HCT116 (cell line): Measurements from ENCODE around the gene COPS9. TPM values are rescaled to one million over a fixed set of nuclear protein-coding genes. Genes with fewer than 3 reads are reported as not detected.

ENCODE experiments used
- ATAC-seq: fragments of 200-7000 bp; cut with Tn5 transposase; 2 replicates; pipeline ENCODE4 v1.9.1; 2020; ENCODE audit warnings: mild to moderate bottlenecking, moderate library complexity
- BruUV-seq: library from RNA; stranded (reverse); fragments of 400-500 nt; replicated peaks from 2 replicates; lab custom pipeline; 2021; lab: Mats Ljungman, UMichigan
- CTCF ChIA-PET: fragments of 300-600 bp; sonication (Branson Sonifier 250); formaldehyde crosslinking; loops from one replicate; lab custom pipeline; 2021; ENCODE audit warnings: antibody characterized with exemption; lab: Charles Lee
- POLR2A ChIA-PET: fragments of 300-600, 350-600 bp; sonication (Branson Sonifier 250); formaldehyde crosslinking; loops from one replicate; lab custom pipeline; 2021; ENCODE audit warnings: antibody characterized with exemption; lab: Charles Lee
- RAD21 ChIA-PET, 2 experiments: fragments of 300-600 bp; sonication (Branson Sonifier 250); formaldehyde crosslinking; loops; one replicate each; lab custom pipeline; 2023; ENCODE audit warnings: low total read pairs in 2 of 2; ENCODE audit not compliant: uncharacterized antibody in 2 of 2, unreplicated experiment in 2 of 2, low non-redundant PET in 1 of 2; lab: Charles Lee
- DNase-seq: peaks from one replicate; pipeline ENCODE4 v3.0.0-alpha.2; 2010; ENCODE audit warnings: low read depth, low spot score
- H2AFZ ChIP-seq: fragments of 200-600 bp; shearing (Covaris generic), sonication (generic); 2 replicates; pipeline ENCODE4 v1.6.1; 2017; ENCODE audit warnings: low read depth, mixed run types, mixed read lengths, antibody characterized with exemption, low read length; ENCODE audit not compliant: poor library complexity, severe bottlenecking
- H3K27ac ChIP-seq: 2 replicates; pipeline ENCODE4 v1.5.1; 2012; ENCODE audit warnings: low read depth, low read length
- H3K27me3 ChIP-seq: fragments of 200-600 bp; sonication (generic); 2 replicates; pipeline ENCODE4 v1.6.1; 2016; ENCODE audit warnings: mixed run types, low read length, mixed read lengths; ENCODE audit not compliant: insufficient read depth
- H3K36me3 ChIP-seq, 2 experiments: fragments of 200-500 bp in 1 of 2; fragments of 200-600 bp in 1 of 2; sonication (Bioruptor generic) in 1 of 2; sonication (generic) in 1 of 2; 2 replicates each; pipeline versions ENCODE4 v1.5.1 to v1.6.1; 2014 to 2016; ENCODE audit warnings: low read length in 2 of 2, inconsistent platforms in 1 of 2, mixed read lengths in 1 of 2, mixed run types in 1 of 2; ENCODE audit not compliant: insufficient read depth in 2 of 2, control insufficient read depth in 1 of 2
- H3K4me1 ChIP-seq, 2 experiments: fragments of 200-600 bp in 1 of 2; sonication (generic) in 1 of 2; 2 replicates each; pipeline versions ENCODE4 v1.5.1 to v1.6.1; 2012 to 2017; ENCODE audit warnings: low read length in 2 of 2, inconsistent platforms in 1 of 2, mild to moderate bottlenecking in 1 of 2, mixed read lengths in 1 of 2, mixed run types in 1 of 2, moderate library complexity in 1 of 2; ENCODE audit not compliant: insufficient read depth in 2 of 2, control insufficient read depth in 1 of 2
- H3K4me2 ChIP-seq: fragments of 200-600 bp; sonication (generic); 2 replicates; pipeline ENCODE4 v1.6.1; 2017; ENCODE audit warnings: mixed run types, low read length, mixed read lengths
- H3K4me3 ChIP-seq, 2 experiments: fragments of 200-600 bp in 1 of 2; sonication (generic) in 1 of 2; replicated peaks in 1 of 2; 2 replicates each; pipeline ENCODE4 v1.5.1; 2011 to 2016; ENCODE audit warnings: low read length in 2 of 2, control low read depth in 1 of 2, low read depth in 1 of 2, mild to moderate bottlenecking in 1 of 2, mixed read lengths in 1 of 2, mixed run types in 1 of 2
- H3K79me2 ChIP-seq: fragments of 200-600 bp; sonication (generic); 2 replicates; pipeline ENCODE4 v1.6.1; 2017; ENCODE audit warnings: mild to moderate bottlenecking, mixed run types, low read length, moderate library complexity, mixed read lengths; ENCODE audit not compliant: insufficient read depth
- H3K9ac ChIP-seq: fragments of 200-600 bp; sonication (generic); 2 replicates; pipeline ENCODE4 v1.6.1; 2016; ENCODE audit warnings: low read length, mixed read lengths
- H3K9me2 ChIP-seq: fragments of 200-600 bp; sonication (generic), shearing (Covaris generic); 2 replicates; pipeline ENCODE4 v1.6.1; 2017; ENCODE audit warnings: mixed run types, mild to moderate bottlenecking, moderate library complexity; ENCODE audit not compliant: insufficient read depth
- H3K9me3 ChIP-seq, 2 experiments: fragments of 200-500 bp in 1 of 2; fragments of 200-600 bp in 1 of 2; sonication (Bioruptor generic) in 1 of 2; sonication (generic) in 1 of 2; 2 replicates each; pipeline ENCODE4 v1.6.1; 2014 to 2017; ENCODE audit warnings: low read length in 2 of 2, mixed read lengths in 2 of 2, inconsistent platforms in 1 of 2, low read depth in 1 of 2, mild to moderate bottlenecking in 1 of 2, mixed run types in 1 of 2, moderate library complexity in 1 of 2; ENCODE audit not compliant: control insufficient read depth in 1 of 2, insufficient read depth in 1 of 2
- H4K20me1 ChIP-seq: fragments of 200-600 bp; sonication (generic), shearing (Covaris generic); 2 replicates; pipeline ENCODE4 v1.6.1; 2017; ENCODE audit warnings: mixed run types, mild to moderate bottlenecking, moderate library complexity; ENCODE audit not compliant: insufficient read depth
- CEBPB ChIP-seq: IDR thresholded peaks from 2 replicates; pipeline ENCODE4 v1.6.1; 2012; ENCODE audit warnings: low read depth
- EGR1 ChIP-seq: IDR thresholded peaks from 2 replicates; pipeline ENCODE4 v1.6.1; 2012; ENCODE audit warnings: low read depth
- ELF1 ChIP-seq: IDR thresholded peaks from 2 replicates; pipeline ENCODE4 v1.6.1; 2012; ENCODE audit warnings: low read depth, borderline replicate concordance
- EZH2 ChIP-seq: fragments of 200-600 bp; sonication (generic); IDR thresholded peaks from 2 replicates; pipeline ENCODE4 v1.6.1; 2017; ENCODE audit warnings: antibody characterized with exemption, mixed run types
- EZH2phosphoT487 ChIP-seq: fragments of 200-600 bp; IDR thresholded peaks from 2 replicates; pipeline ENCODE4 v1.6.1; 2018; ENCODE audit warnings: antibody characterized with exemption, borderline replicate concordance
- FOSL1 ChIP-seq: IDR thresholded peaks from 2 replicates; pipeline ENCODE4 v1.6.1; 2012; ENCODE audit warnings: low read depth
- MAX ChIP-seq: IDR thresholded peaks from 2 replicates; pipeline ENCODE4 v1.6.1; 2012
- POLR2A ChIP-seq: IDR thresholded peaks from 2 replicates; pipeline ENCODE4 v1.7.0; 2011; ENCODE audit warnings: borderline replicate concordance; ENCODE audit not compliant: insufficient read depth, insufficient read length; ENCODE audit errors: extremely low read depth
- POLR2AphosphoS5 ChIP-seq: IDR thresholded peaks from 2 replicates; pipeline ENCODE4 v1.6.1; 2011; ENCODE audit warnings: mild to moderate bottlenecking, low read depth, low read length, moderate library complexity
- RAD21 ChIP-seq: IDR thresholded peaks from 2 replicates; pipeline ENCODE4 v1.6.1; 2012; ENCODE audit warnings: low read depth, mild to moderate bottlenecking
- REST ChIP-seq: IDR thresholded peaks from 2 replicates; pipeline ENCODE4 v1.6.1; 2012; ENCODE audit warnings: low read depth
- SIN3A ChIP-seq: IDR thresholded peaks from 2 replicates; pipeline ENCODE4 v1.6.1; 2012; ENCODE audit warnings: low read depth
- SP1 ChIP-seq: IDR thresholded peaks from 2 replicates; pipeline ENCODE4 v1.6.1; 2012; ENCODE audit warnings: low read depth
- SRF ChIP-seq: IDR thresholded peaks from 2 replicates; pipeline ENCODE4 v1.6.1; 2012; ENCODE audit warnings: low read depth
- TCF7L2 ChIP-seq: IDR thresholded peaks from 2 replicates; pipeline ENCODE4 v1.7.0; 2011; ENCODE audit warnings: borderline replicate concordance, inconsistent platforms; ENCODE audit not compliant: insufficient read depth, insufficient read length; ENCODE audit errors: extremely low read depth
- ZBTB33 ChIP-seq: IDR thresholded peaks from 2 replicates; pipeline ENCODE4 v1.6.1; 2011; ENCODE audit warnings: mild to moderate bottlenecking, low read length, moderate library complexity; ENCODE audit not compliant: insufficient replicate concordance; ENCODE audit errors: extremely low read depth
- ZFX ChIP-seq: fragments of 450-650 bp; IDR thresholded peaks from 2 replicates; pipeline ENCODE4 v1.6.1; 2017
- intact Hi-C: fragments of 100-400 bp; cut with micrococcal nuclease; formaldehyde crosslinking; loops from 2 replicates; pipeline ENCODE4 v1.10.0; 2022
- total RNA-seq: library from RNA; stranded (reverse); gene quantifications from one replicate; pipeline ENCODE4 v1.2.1, GENCODE V29; 2021; ENCODE audit not compliant: unreplicated experiment

COPS9 gene
- total RNA-seq, 1 experiment from 2014 or later: 111 TPM

GRCh38 chr2:240147382-240147781 is 11.3 kb upstream of the COPS9 start:
- Histone ChIP-seq H3K27me3 (no peaks in the 10 kb centered on the region), H3K9ac (no peak overlapping the region), H3K36me3 (no peaks in the 10 kb centered on the region), H3K27ac (no peak overlapping the region), H3K4me1 (peaks cover 0 to 8% of the 10 kb centered on the region in 2 experiments; a peak in 1 of 4 replicates), H3K9me3 (peaks cover 0 to 2% of the 10 kb centered on the region in 2 experiments; a peak in 1 of 4 replicates), H4K20me1 (no peaks in the 10 kb centered on the region), H3K4me3 (no peak overlapping the region), H3K79me2 (no peaks in the 10 kb centered on the region), H2AFZ (no peak overlapping the region), H3K9me2 (no peaks in the 10 kb centered on the region), H3K4me2 (no peak overlapping the region)
- ChIA-PET POLR2A (no interaction called here), RAD21 (no interaction called here), CTCF (no interaction called here)
- ATAC-seq (no peak), DNase-seq (no peak)
- intact Hi-C loops: no loop called here
- no TSS peak for BruUV-seq
- no peak for TF ChIP-seq TCF7L2
- TF ChIP-seq ZFX: no peak
- TF ChIP-seq ZBTB33: no peak
- no peak for TF ChIP-seq ELF1
- no peak for TF ChIP-seq POLR2A
- no peak for TF ChIP-seq CEBPB
- TF ChIP-seq EZH2phosphoT487: no peak
- no peak for TF ChIP-seq REST
- no peak for TF ChIP-seq POLR2AphosphoS5
- TF ChIP-seq SRF: no peak
- no peak for TF ChIP-seq RAD21
- no peak for TF ChIP-seq SP1
- no peak for TF ChIP-seq MAX
- TF ChIP-seq EGR1: no peak
- no peak for TF ChIP-seq EZH2
- no peak for TF ChIP-seq FOSL1
- TF ChIP-seq SIN3A: no peak
